Inflammatory macrophage treated with lipopolysaccharide for 1 hour (primary cell): ENCODE data around the gene GABRR1.

ENCODE experiments used
- DNase-seq, 2 donors: peaks; one replicate each; pipeline ENCODE4 v3.0.0-alpha.2; 2020 to 2022

GABRR1 gene

DNA sequence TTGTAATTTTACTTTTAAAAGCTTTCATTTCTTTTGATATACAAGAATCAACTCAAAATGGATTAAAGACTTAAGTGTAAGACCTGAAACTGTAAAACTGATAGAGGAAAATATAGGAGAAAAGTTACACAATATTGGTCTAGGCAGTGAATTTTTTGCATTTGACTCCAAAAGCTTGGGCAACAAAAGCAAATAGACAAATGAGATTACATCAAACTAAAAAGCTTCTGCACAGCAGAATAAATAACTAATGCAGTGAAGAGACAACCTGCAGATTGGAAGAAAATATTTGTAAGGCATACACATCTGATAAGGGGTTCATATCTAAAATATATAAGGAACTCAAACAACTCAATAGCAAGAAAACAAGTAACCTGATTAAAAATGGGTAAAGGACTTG lies 3.0 kb downstream of the GABRR1 start:
- no peak for DNase-seq

DNA sequence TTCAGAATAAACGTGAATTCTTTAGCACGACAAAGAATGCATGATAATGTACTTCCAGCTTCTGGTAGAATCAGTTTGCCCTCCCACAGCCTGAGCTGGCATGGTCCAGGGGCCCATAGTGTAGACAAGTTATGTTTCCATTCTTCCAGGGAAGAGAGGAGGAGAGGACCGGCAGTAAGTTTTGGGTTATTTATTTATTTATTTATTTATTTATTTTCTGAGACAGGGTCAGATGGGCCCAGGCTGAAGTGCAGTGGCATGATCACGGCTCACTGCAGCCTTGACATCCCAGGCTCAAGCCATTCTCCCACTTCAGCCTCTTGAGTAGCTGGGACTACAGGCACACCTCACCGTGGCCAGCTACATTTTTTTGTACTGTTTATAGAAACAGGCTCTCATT lies 4.7 kb downstream of the GABRR1 start:
- no peak for DNase-seq

GRCh38 chr6:89209457-89209856 lies 7.7 kb downstream of the GABRR1 start:
- DNase-seq: no peak

DNA sequence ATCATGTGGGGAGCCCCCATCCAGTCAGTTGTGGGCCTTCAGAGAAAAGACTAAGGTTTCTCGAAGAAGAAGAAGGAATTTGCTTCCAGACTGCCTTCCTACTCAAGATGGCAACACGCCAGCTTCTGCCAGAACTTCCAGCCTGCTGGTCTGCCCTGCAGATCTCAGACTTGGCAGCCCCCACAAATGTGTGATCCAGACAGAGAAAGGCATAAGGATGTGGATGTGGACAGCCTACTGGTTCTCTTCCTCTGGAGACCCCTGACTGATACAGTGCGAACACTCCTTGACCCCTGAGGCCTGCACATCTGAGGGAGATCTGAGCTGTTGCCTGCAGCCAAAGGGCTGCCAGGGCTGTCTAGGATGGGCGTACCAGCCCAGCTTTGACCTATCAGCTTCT lies 8.6 kb downstream of the GABRR1 start:
- DNase-seq: no peak

GRCh38 chr6:89205819-89206218 lies 11.3 kb downstream of the GABRR1 start:
- DNase-seq: no peak

DNA sequence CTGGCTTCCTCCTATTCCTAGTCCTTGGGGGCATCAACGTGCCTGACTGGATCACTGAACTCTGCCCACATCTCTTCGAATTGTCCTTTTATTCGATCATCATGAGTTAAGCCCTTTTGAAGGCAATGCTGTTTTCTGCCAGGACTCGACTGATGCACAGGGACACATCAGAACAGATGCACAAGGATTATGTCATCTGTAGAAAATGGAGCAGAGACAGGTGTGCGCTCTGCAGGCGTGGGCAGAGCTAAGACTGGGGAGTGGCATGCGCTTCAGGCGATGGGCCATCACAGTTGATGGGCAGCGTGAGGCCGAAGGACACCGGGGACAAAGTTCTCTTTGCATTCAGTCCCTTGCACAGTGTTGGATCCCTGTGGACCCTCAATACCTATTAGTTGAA lies 13.1 kb downstream of the GABRR1 start:
- DNase-seq: no peak

DNA sequence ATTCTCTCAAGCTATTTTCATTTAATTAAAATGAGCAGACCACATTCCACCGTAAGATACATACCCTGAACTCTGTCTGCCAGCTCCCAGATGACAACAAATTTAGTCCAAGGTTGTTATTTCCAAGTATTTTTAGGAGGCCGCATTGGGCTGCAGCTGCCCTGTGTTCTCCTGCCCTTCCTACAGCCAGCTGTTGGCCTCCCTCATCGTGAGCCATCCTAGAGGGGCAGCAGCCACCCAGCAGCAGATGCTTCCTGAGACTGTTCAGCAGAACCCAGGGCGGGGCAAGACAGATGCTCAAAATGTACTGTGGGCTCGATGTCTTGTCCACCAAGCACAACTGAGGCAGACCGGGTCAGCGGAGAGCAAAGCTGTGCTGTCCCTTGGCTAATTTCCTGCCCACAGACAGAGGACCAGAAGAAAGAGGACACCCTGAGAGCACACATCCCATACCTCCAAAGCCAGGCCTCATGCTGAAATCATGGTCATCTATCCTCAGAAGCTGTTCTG lies 16.4 kb downstream of the GABRR1 start:
- no peak for DNase-seq

DNA sequence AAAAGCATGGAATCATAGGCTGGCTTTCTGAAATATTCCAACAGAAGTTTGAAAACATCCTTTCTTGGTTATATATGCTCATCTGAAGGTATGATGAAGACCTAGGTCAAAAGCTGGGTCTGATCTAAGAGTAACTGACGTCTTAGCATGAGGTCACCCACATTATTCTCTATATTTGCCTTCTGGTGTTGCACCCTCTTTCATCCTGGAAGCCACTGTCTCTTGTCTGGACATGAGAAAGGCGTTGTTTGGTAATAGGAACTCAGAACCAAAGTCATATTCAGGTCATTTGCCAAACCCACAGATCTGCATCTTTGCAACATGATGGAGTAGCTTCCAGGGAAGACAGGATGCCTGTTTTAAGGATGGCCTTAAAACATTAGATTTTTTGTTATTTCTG lies 17.6 kb downstream of the GABRR1 start:
- DNase-seq: no peak

DNA sequence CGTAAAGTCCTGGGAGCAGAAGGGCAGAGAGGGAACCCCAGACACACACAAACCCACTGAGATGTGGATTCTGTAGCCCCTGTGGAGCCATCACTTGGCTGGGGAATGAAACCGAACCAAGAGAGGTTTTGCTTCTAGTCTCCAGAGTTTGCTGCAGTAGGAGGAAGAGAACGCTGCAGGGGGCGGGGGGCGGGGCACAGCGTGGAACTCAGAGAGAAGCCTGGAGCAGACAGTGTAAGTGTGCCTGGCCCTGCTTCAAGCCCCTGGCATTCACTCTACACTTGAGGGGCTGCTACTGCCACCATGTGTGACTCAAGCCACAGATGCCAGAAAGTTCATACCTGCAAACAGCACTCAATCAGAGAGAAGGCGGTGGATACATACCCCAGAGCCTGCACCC lies 18.9 kb downstream of the GABRR1 start:
- DNase-seq: no peak

DNA sequence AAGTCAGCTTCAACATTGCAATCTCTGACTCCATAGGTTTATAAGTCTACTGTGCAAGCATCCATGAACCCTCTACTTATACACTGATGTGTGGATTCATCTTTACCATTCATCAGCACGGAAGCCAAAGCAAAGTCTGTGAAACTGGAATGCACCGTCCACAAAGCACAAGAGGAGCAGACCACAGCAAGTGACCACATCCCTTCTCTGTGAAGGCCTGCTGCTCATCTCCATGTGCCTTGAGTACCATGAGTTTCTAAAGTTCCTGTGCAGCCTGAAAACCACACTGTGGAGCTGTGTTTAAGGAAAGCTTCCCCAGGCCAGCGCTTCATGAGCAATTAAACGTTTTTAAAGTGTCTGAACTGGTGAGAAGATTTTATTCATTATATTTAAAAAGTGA lies 20.0 kb downstream of the GABRR1 start:
- DNase-seq: no peak

DNA sequence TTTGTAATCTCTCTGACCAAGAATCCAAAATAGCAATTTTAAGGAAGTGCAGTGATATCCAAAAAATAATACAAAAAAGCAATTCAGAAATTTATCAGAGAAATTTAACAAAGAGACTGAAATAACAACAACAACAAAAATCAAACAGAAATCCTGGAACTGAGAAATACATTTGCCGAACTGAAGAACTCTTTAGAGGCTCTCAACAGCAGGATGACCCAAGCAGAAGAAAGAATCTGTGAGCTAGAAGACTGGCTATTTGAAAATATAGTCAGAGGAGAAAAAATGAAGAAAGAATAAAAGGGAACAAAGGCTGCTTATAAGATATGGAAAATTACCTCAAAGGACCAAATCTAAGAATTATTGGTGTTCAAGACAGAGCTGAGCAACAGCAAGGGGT lies 22.6 kb downstream of the GABRR1 start:
- no peak for DNase-seq

DNA sequence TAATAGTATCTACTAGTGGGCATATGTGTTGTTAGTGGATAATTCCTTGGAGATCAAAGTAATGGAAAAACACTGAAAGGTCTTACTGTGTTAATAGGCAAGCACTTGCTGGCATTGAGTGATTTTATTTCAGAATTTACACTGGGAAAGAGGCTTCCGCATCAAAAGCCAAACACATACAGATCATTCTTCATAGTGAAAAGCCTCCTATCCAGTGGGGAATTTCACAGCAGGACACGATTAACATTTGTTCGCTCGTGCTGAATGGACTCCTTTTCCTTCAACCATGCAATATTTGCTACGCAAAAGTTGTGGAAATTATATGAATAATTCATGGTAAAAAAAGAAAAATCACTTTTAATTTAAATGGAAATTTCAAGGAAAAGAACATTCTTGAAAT lies 26.4 kb downstream of the GABRR1 start:
- DNase-seq: no peak

- no peak for DNase-seq
These were observed 29.7 kb downstream of the GABRR1 start for GRCh38 chr6:89187504-89187903.

GRCh38 chr6:89186762-89187161 lies 30.4 kb downstream of the GABRR1 start:
- DNase-seq: no peak

GRCh38 chr6:89184344-89184743 lies 32.8 kb downstream of the GABRR1 start:
- DNase-seq: no peak

GRCh38 chr6:89183294-89183693 lies 33.9 kb downstream of the GABRR1 start:
- no peak for DNase-seq

- no peak for DNase-seq
These were observed 36.2 kb downstream of the GABRR1 start for GRCh38 chr6:89180971-89181370.

- no peak for DNase-seq
These were observed 37.0 kb downstream of the GABRR1 start for GRCh38 chr6:89180112-89180511.

- no peak for DNase-seq
These were observed 43.5 kb downstream of the GABRR1 start for GRCh38 chr6:89173634-89174033.

DNA sequence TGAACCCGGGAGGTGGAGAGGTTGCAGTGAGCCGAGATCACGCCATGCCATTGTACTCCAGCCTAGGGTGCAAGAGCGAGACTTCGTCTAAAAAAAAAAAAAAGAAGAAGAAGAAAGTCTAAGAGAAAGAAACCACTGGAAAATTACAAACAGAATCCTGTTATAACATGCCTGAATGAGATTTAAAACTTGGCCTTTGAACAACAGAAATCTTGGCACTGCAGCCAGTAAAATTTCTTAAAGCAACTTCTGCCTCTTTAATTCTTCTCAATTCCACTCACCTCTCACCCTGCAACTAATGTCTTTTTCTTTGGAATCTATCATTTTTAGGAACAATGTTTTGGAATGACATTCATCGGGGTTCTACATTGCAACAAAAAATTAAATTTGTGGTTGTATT lies 45.0 kb downstream of the GABRR1 start:
- DNase-seq: no peak

DNA sequence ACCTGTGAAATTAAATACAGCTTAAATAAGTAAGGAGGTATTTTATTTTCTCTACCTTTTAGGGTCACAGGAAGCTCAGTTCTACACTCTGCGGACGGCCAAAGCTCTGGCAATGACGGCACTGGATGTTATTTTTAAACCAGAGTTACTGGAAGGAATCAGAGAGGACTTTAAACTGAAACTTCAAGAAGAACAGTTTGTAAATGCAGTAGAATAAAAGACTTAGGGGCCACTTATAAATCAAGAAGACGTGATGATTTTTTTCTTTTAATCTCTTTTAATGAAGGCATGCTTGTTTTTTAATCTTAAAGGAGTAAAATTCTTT lies 55.1 kb downstream of the GABRR1 start:
- DNase-seq: no peak

DNA sequence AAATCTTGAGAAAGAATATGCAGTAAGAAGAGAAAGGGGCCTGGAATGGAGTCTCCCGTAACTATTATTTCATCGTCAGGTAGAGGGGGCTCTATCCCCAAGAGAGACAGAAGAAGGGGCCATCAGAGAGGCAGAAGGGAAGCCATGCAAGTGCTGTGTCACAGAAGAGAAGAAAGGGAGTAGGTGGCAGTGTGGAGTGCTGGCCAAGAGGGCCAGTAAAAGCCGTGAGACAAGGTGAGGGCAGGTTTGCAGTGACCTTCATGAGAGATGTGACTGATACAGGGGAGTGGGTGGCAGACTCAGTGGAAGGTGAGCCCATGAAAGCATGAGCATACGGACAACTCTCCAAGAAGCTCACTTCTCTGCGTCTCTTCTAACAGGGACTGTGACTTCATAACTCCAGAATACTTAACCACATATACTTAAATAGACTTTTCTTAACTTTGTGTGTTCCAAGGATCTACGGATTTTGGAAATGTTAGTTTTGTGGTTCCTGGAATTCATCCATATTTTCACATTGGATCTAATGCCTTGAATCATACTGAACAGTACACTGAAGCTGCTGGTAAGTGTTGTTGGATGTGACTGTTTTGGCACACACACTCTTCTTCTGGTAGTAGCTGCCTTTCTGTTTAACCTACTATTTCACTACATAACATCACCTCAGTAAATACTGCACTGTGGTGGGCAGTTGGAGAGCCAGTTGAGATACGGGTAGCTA lies 55.7 kb downstream of the GABRR1 start:
- no peak for DNase-seq

DNA sequence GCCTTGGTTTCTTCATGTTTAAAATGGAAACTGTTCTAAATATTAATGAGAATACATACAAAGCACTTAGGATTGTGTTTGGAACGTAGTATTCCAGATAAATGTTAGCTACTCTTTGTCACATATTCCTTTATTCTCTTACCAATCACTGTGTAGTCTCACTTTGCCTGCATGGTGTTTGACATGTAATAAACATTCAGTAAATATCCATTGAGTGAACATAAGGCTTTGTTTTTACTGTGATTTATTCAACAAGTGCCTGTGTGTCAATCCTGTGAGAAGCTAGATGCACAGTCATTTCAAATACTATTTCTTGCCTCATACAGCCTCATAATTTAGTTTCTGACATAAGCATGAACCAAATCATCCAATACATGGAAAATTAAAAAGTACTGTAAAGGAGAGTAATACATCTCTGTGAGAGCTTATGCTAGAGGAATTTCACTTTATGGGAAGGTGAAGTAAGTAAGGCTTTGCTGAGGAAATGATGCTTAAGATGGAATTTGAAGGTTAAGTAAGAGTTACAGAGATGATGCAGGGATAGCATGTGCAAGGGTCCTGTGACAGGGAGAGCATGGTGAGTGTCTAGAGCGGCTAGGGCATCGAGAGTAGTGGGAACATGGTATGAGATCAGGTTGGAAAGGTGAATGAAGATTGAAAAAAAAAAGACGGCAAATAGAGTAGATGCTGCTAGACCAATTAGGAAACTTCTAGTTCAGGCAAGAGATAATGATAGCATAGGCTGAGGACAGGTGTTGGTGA lies 56.6 kb downstream of the GABRR1 start:
- DNase-seq: no peak

- DNase-seq: no peak
These were observed 63.0 kb downstream of the GABRR1 start for GRCh38 chr6:89154131-89154530.
